H1 (cell line): ENCODE measurements around the gene TXNDC8.

Source experiments
- ASH2L ChIP-seq: fragments of 200-600, 300-600 bp; sonication (generic); IDR thresholded peaks from one replicate; pipeline ENCODE4 v1.7.1; 2017; ENCODE audit warnings: low read length
- HDAC2 ChIP-seq, 2 experiments: fragments of 300-600 bp in 1 of 2; sonication (generic) in 1 of 2; IDR thresholded peaks; 2 replicates each; pipeline ENCODE4 v1.6.1; 2011 to 2012; ENCODE audit warnings: low read depth in 2 of 2, low read length in 2 of 2, mild to moderate bottlenecking in 2 of 2, moderate library complexity in 2 of 2, borderline replicate concordance in 1 of 2, inconsistent platforms in 1 of 2
- JUND ChIP-seq: IDR thresholded peaks from 2 replicates; pipeline ENCODE4 v1.6.1; 2011; ENCODE audit warnings: mild to moderate bottlenecking, improper control_type of control experiment, low read length
- POLR2A ChIP-seq, 2 experiments: IDR thresholded peaks; 1 replicate in 1 of 2; 2 replicates in 1 of 2; pipeline ENCODE4 v1.6.1; 2011; ENCODE audit warnings: low read depth in 2 of 2, low read length in 2 of 2, mild to moderate bottlenecking in 2 of 2; ENCODE audit errors: control extremely low read depth in 1 of 2
- SIN3A ChIP-seq, 2 experiments: IDR thresholded peaks in 1 of 2; conservative IDR thresholded peaks in 1 of 2; 2 replicates each; pipeline ENCODE4 v1.6.1; 2011 to 2012; ENCODE audit warnings: low read length in 2 of 2, improper control_type of control experiment in 1 of 2, low read depth in 1 of 2, mild to moderate bottlenecking in 1 of 2
- YY1 ChIP-seq: IDR thresholded peaks from 2 replicates; pipeline ENCODE4 v1.6.1; 2011; ENCODE audit warnings: low read depth, mild to moderate bottlenecking, low read length
- TF ChIP-seq, protein P1 (sequence below), 3 experiments: IDR thresholded peaks; 1 replicate in 2 of 3; 2 replicates in 1 of 3; pipeline versions ENCODE4 v1.5.1 to v1.6.1; 2011; ENCODE audit warnings: low read length in 3 of 3, mild to moderate bottlenecking in 3 of 3, inconsistent platforms in 2 of 3, low read depth in 1 of 3, moderate library complexity in 1 of 3; ENCODE audit not compliant: insufficient read depth in 1 of 3; ENCODE audit errors: control extremely low read depth in 1 of 3
- TF ChIP-seq, protein P2 (sequence below): IDR thresholded peaks from 2 replicates; pipeline ENCODE4 v1.6.1; 2011; ENCODE audit warnings: low read length, improper control_type of control experiment
- TF ChIP-seq, protein P3 (sequence below): IDR thresholded peaks from 2 replicates; pipeline ENCODE4 v1.6.1; 2012; ENCODE audit warnings: inconsistent platforms

DNA sequence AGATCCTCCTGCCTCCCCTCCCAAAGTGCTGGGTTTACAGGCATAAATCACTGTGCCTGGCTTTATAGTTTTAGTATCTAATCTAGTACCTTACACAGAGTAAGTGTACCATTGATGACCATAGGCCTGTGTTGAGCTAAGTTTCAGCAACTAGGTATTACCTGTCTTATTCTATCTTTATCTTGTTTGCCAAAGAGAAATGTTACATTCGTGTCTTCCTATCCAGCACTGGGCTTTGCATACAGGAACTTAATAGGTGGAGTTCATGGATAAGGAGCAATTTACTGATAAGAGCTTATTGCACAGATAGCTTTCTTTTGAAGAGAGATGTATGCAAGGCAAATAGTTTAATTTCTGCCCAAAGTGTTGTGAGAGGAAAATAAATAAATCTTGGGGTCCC, 30.5 kb downstream of the TXNDC8 start:
- no peak for TF ChIP-seq YY1
- TF ChIP-seq POLR2A (IDR thresholded peaks at IDR 0.05; ENCODE audit: control extremely low read depth in 1 of 2, low read depth in 2 of 2, low read length in 2 of 2), result no peak
- TF ChIP-seq, protein P1, sequence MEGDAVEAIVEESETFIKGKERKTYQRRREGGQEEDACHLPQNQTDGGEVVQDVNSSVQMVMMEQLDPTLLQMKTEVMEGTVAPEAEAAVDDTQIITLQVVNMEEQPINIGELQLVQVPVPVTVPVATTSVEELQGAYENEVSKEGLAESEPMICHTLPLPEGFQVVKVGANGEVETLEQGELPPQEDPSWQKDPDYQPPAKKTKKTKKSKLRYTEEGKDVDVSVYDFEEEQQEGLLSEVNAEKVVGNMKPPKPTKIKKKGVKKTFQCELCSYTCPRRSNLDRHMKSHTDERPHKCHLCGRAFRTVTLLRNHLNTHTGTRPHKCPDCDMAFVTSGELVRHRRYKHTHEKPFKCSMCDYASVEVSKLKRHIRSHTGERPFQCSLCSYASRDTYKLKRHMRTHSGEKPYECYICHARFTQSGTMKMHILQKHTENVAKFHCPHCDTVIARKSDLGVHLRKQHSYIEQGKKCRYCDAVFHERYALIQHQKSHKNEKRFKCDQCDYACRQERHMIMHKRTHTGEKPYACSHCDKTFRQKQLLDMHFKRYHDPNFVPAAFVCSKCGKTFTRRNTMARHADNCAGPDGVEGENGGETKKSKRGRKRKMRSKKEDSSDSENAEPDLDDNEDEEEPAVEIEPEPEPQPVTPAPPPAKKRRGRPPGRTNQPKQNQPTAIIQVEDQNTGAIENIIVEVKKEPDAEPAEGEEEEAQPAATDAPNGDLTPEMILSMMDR (IDR thresholded peaks at IDR 0.05; ENCODE audit: control extremely low read depth in 1 of 3, insufficient read depth in 1 of 3, low read depth in 1 of 3, low read length in 3 of 3), result no peak
- TF ChIP-seq, protein P2, sequence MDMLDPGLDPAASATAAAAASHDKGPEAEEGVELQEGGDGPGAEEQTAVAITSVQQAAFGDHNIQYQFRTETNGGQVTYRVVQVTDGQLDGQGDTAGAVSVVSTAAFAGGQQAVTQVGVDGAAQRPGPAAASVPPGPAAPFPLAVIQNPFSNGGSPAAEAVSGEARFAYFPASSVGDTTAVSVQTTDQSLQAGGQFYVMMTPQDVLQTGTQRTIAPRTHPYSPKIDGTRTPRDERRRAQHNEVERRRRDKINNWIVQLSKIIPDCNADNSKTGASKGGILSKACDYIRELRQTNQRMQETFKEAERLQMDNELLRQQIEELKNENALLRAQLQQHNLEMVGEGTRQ, result no peak
- no peak for TF ChIP-seq SIN3A (conservative IDR thresholded peaks at IDR 0.05 in 1 of 2, IDR thresholded peaks at IDR 0.05 in 1 of 2; ENCODE audit: low read depth in 1 of 2, low read length in 2 of 2)
- TF ChIP-seq HDAC2 (IDR thresholded peaks at IDR 0.05; ENCODE audit: borderline replicate concordance in 1 of 2, low read depth in 2 of 2, low read length in 2 of 2), result no peak
- TF ChIP-seq JUND, result no peak
- TF ChIP-seq, protein P3, sequence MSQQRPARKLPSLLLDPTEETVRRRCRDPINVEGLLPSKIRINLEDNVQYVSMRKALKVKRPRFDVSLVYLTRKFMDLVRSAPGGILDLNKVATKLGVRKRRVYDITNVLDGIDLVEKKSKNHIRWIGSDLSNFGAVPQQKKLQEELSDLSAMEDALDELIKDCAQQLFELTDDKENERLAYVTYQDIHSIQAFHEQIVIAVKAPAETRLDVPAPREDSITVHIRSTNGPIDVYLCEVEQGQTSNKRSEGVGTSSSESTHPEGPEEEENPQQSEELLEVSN, result no peak
- no peak for TF ChIP-seq ASH2L
